Measurements from ENCODE around the gene LATS2.

GRCh38 chr13:21012211-21012610 lies 49.2 kb downstream of the LATS2 start:
- TF ChIP-seq CTCF (IDR thresholded peaks at IDR 0.05 in 8 of 11, conservative IDR thresholded peaks at IDR 0.05 in 3 of 11) (no peak), POLR2A (IDR thresholded peaks at IDR 0.05) (no peak)
